Uterus (tissue), 4 donors: ENCODE results near the gene ANKIB1. TPM values are rescaled to one million over a fixed set of nuclear protein-coding genes. Genes with fewer than 3 reads are reported as not detected.

Source experiments
- DNase-seq, 2 donors: peaks; one replicate each; pipeline ENCODE4 v3.0.0-alpha.2; 2019 to 2020
- H3K27ac ChIP-seq, 2 donors: fragments of 200-600 bp; sonication (generic); 1 replicate in 1 of 2; 2 replicates in 1 of 2; pipeline ENCODE4 v1.5.1; 2016 to 2018
- H3K27me3 ChIP-seq, 2 donors: fragments of 200-600 bp; sonication (generic); one replicate each; pipeline ENCODE4 v1.5.1; 2018 to 2019; ENCODE audit warnings: control low read depth in 1 of 2
- H3K36me3 ChIP-seq, 2 donors: fragments of 200-600 bp; sonication (generic); one replicate each; pipeline ENCODE4 v1.5.1; 2019; ENCODE audit warnings: control low read depth in 1 of 2
- H3K4me1 ChIP-seq, 2 donors: fragments of 200-600 bp; sonication (generic); one replicate each; pipeline ENCODE4 v1.5.1; 2018 to 2019; ENCODE audit warnings: control low read depth in 1 of 2
- H3K4me3 ChIP-seq, 2 donors: fragments of 200-600 bp; sonication (generic); 1 replicate in 1 of 2; 2 replicates in 1 of 2; pipeline ENCODE4 v1.5.1; 2018 to 2019; ENCODE audit warnings: mild to moderate bottlenecking in 1 of 2
- H3K9me3 ChIP-seq, 2 donors: fragments of 200-600 bp; sonication (generic); one replicate each; pipeline ENCODE4 v1.5.1; 2019; ENCODE audit warnings: control low read depth in 1 of 2
- POLR2A ChIP-seq, 2 donors: fragments of 450-650 bp; IDR thresholded peaks; one replicate each; pipeline ENCODE4 v1.6.1; 2016; ENCODE audit warnings: antibody characterized with exemption in 2 of 2, mild to moderate bottlenecking in 1 of 2, moderate library complexity in 1 of 2
- intact Hi-C: fragments of 100-400 bp; cut with DNase I; formaldehyde crosslinking; loops from one replicate; pipeline ENCODE4 v1.15.1; 2023; ENCODE audit warnings: low total_unique reads
- total RNA-seq, 4 donors: library from RNA; depleted of rRNA in 3 of 4; stranded (reverse); fragments of >200 nt in 3 of 4; gene quantifications; one replicate each; pipeline versions ENCODE4 v1.1.0 to v1.2.4, GENCODE V29; 2014 to 2023
- TF ChIP-seq, protein P1 (sequence below), 4 experiments: fragments of 200-600 bp in 2 of 4; fragments of 450-650 bp in 2 of 4; sonication (generic) in 2 of 4; IDR thresholded peaks; one replicate each; pipeline ENCODE4 v1.5.1; 2016 to 2019; ENCODE audit warnings: antibody characterized with exemption in 4 of 4, mild to moderate bottlenecking in 2 of 4, moderate library complexity in 1 of 4
- donor health status: DM: yes; HTN: yes; CAD: no.

Gene ANKIB1
- total RNA-seq, 4 donors from 2014 or later = 27.4 to 100.0 (median 54.6) TPM

DNA sequence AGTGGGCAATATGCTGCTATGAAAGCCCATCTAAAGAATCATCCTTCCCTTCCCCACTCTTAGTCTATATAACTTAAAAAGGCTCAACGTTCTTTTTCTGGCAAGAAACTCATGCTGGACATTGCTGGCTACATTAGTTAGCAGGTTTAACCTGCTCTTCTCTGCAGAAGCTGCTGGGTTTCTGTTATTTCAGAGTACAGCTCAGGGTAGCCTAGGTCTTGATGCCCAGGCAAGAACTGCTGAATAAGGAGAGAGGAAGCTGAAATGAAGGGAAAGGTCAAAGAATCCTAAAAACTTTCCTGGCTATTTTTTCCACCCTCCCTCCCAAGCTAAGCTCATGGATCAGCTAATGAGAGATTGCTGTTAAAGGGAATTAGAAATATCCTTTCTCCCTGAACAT is 79.4 kb downstream of the ANKIB1 start:
- intact Hi-C loops = no loop called here
- no peaks in the 10 kb centered on the region for H3K36me3 ChIP-seq
- no peak for DNase-seq
- H3K4me3 ChIP-seq = no peak overlapping the region
- no peaks in the 10 kb centered on the region for H3K9me3 ChIP-seq
- H3K27me3 ChIP-seq = no peaks in the 10 kb centered on the region
- no peak for TF ChIP-seq POLR2A (IDR thresholded peaks at IDR 0.05)
- TF ChIP-seq, protein P1, sequence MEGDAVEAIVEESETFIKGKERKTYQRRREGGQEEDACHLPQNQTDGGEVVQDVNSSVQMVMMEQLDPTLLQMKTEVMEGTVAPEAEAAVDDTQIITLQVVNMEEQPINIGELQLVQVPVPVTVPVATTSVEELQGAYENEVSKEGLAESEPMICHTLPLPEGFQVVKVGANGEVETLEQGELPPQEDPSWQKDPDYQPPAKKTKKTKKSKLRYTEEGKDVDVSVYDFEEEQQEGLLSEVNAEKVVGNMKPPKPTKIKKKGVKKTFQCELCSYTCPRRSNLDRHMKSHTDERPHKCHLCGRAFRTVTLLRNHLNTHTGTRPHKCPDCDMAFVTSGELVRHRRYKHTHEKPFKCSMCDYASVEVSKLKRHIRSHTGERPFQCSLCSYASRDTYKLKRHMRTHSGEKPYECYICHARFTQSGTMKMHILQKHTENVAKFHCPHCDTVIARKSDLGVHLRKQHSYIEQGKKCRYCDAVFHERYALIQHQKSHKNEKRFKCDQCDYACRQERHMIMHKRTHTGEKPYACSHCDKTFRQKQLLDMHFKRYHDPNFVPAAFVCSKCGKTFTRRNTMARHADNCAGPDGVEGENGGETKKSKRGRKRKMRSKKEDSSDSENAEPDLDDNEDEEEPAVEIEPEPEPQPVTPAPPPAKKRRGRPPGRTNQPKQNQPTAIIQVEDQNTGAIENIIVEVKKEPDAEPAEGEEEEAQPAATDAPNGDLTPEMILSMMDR (IDR thresholded peaks at IDR 0.05) = no peak
- no peak overlapping the region for H3K27ac ChIP-seq
- H3K4me1 ChIP-seq = no peaks in the 10 kb centered on the region

DNA sequence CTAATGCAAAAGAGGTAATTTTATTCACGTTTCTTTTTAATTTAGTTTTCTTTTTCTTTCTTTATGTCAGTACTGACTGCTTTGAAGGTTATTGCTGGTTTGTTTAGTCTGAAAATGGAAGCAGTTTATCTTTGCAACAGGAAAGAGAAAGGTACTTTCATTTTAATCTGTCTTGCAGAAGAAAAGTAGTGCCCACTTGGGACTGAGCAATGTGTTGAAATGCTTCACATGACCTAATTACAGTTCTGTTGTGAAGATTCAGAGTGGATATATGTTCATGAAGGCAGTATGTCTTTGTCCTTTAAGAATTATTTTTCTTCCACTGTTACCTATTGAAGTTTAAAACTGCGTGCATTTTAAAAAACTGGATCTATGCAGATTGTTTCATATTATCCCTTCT is 80.1 kb downstream of the ANKIB1 start:
- intact Hi-C loops = no loop called here
- H3K9me3 ChIP-seq = no peaks in the 10 kb centered on the region
- H3K4me3 ChIP-seq = no peak overlapping the region
- no peaks in the 10 kb centered on the region for H3K4me1 ChIP-seq
- no peak overlapping the region for H3K27ac ChIP-seq
- TF ChIP-seq POLR2A (IDR thresholded peaks at IDR 0.05) = no peak
- TF ChIP-seq, protein P1 (IDR thresholded peaks at IDR 0.05) = no peak
- H3K36me3 ChIP-seq = no peaks in the 10 kb centered on the region
- no peaks in the 10 kb centered on the region for H3K27me3 ChIP-seq
- no peak for DNase-seq

- intact Hi-C loops = no loop called here
- Histone ChIP-seq H3K27ac (no peak overlapping the region), H3K27me3 (no peaks in the 10 kb centered on the region), H3K36me3 (no peaks in the 10 kb centered on the region), H3K9me3 (no peaks in the 10 kb centered on the region), H3K4me3 (no peak overlapping the region), H3K4me1 (no peaks in the 10 kb centered on the region)
- no peak for DNase-seq
- TF ChIP-seq, protein P1 (IDR thresholded peaks at IDR 0.05) = no peak
- TF ChIP-seq POLR2A (IDR thresholded peaks at IDR 0.05) = no peak
Measured at GRCh38 chr7:92330835-92331438, 85.2 kb downstream of the ANKIB1 start.

- no peaks in the 10 kb centered on the region for H3K9me3 ChIP-seq
- DNase-seq = no peak
Measured at GRCh38 chr7:92331508-92331907, 85.7 kb downstream of the ANKIB1 start.

DNA sequence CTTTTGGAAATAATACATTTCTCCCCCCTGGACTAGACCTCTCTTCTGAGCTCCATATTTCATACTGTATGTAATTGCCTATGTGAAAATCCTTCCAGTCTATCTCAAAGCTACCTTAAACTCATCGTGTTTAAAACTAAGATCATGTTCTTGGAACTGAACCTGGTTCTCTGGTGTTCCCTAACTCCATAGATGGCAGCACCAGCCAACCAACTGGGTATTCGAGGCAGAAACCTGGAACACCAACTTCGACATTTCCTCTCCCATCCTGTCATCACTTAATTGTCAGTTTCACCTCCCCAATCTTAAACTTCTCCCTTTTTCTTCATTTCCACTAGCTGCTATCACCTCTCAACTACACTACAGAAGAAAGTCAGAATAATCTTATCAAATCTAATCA is 87.0 kb downstream of the ANKIB1 start:
- DNase-seq = no peak
- H3K4me3 ChIP-seq = no peak overlapping the region
- H3K27ac ChIP-seq = no peak overlapping the region
- no peaks in the 10 kb centered on the region for H3K36me3 ChIP-seq
- H3K9me3 ChIP-seq = no peaks in the 10 kb centered on the region
- H3K27me3 ChIP-seq = no peaks in the 10 kb centered on the region
- intact Hi-C loops = no loop called here
- no peaks in the 10 kb centered on the region for H3K4me1 ChIP-seq
- TF ChIP-seq, protein P1 (IDR thresholded peaks at IDR 0.05) = no peak
- TF ChIP-seq POLR2A (IDR thresholded peaks at IDR 0.05) = no peak

More at GRCh38 chr7:92331508-92331907, 85.7 kb downstream of the ANKIB1 start:
- intact Hi-C loops = no loop called here
- Histone ChIP-seq H3K27ac (no peak overlapping the region), H3K4me1 (no peaks in the 10 kb centered on the region), H3K27me3 (no peaks in the 10 kb centered on the region), H3K4me3 (no peak overlapping the region), H3K36me3 (no peaks in the 10 kb centered on the region)
- TF ChIP-seq, protein P1 (IDR thresholded peaks at IDR 0.05) = no peak
- TF ChIP-seq POLR2A (IDR thresholded peaks at IDR 0.05) = no peak
